Activated CD8-positive, alpha-beta memory T cell treated with anti-CD3 and anti-CD28 coated beads, Interleukin-2, amount 10 ng/mL, durations not matched to agents 7 days and 5 days (primary cell): ENCODE measurements around the gene FRMD4A. TPM values are rescaled to one million over a fixed set of nuclear protein-coding genes. Genes with fewer than 3 reads are reported as not detected.
A peak's percentile ranks its signal among the peaks of the same experiment; 100 is the strongest.

ENCODE experiments used
- ATAC-seq: fragments of 150-1000 bp; cut with Tn5 transposase; one replicate; pipeline ENCODE4 v1.10.0; 2021; ENCODE audit warnings: moderate library complexity
- CTCF ChIA-PET: fragments of 350-600 bp; sonication (Branson Sonifier 250); formaldehyde crosslinking; loops from one replicate; lab custom pipeline; 2021; ENCODE audit warnings: antibody characterized with exemption; lab: Charles Lee
- DNase-seq: peaks from one replicate; pipeline ENCODE4 v3.0.0-alpha.2; 2020
- H3K27ac Mint-ChIP-seq: one replicate; pipeline ENCODE4 v1.8.0; 2021; ENCODE audit warnings: mild to moderate bottlenecking, mixed read lengths
- H3K27me3 Mint-ChIP-seq: one replicate; pipeline ENCODE4 v1.8.0; 2021; ENCODE audit warnings: mixed read lengths
- H3K36me3 Mint-ChIP-seq: one replicate; pipeline ENCODE4 v1.8.0; 2021; ENCODE audit warnings: mild to moderate bottlenecking, mixed read lengths
- H3K4me1 Mint-ChIP-seq: one replicate; pipeline ENCODE4 v1.8.0; 2021; ENCODE audit warnings: mixed read lengths
- H3K4me3 Mint-ChIP-seq: one replicate; pipeline ENCODE4 v1.8.0; 2021; ENCODE audit warnings: mild to moderate bottlenecking, moderate library complexity, mixed read lengths
- H3K9me3 Mint-ChIP-seq: one replicate; pipeline ENCODE4 v1.8.0; 2022; ENCODE audit warnings: low read depth, mixed read lengths
- total RNA-seq, 2 experiments: library from RNA; stranded (reverse); gene quantifications; one replicate each; pipeline ENCODE4 v1.2.3, GENCODE V29; 2021

FRMD4A gene
- total RNA-seq, 2 experiments from 2014 or later: 0.09 to 1.2 TPM

DNA sequence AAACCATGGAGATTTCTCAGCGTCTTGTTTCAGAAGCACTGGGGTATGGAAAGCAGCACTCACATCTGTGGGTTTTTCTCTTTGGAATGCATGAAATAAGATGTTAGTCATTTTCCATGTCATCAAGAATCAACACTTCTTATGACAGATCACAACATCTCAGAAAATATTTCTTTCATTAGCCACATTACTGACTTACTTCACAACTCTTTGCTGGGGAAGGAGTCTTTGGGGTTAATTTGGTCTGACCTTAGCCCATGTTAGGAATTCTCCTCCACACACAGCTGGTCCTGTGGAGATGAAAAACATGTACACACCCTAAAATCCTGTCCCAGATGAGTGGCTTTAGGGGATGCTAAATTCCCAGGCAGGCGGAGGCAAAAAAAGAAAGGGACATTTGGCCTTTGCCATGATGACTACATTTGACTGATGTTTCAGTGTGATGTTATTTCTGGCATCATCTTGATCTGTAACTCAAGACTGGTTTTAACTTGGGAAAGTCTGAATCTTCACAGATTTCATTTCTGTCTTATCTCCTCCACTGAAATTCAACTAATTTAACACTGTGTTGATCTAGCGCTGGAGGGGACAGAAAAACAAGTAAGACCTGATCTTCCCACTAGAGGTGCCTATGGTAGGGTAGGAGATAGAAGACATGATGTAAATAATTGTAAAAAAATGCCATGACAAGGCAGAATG is 380.7 kb downstream of the FRMD4A start:
- Mint-ChIP-seq H3K4me3 (no peak overlapping the region), H3K9me3 (peaks cover 5% of the 10 kb centered on the region), H3K27me3 (peaks cover 4% of the 10 kb centered on the region), H3K36me3 (peaks cover 1% of the 10 kb centered on the region), H3K4me1 (no peaks in the 10 kb centered on the region), H3K27ac (no peak overlapping the region)
- DNase-seq (no peak), ATAC-seq (no peak)
- CTCF ChIA-PET: no interaction called here

GRCh38 chr10:13946209-13946460 is 384.6 kb downstream of the FRMD4A start:
- H3K9me3 Mint-ChIP-seq: peaks cover 2% of the 10 kb centered on the region
- ATAC-seq (no peak), DNase-seq (no peak)
- no peak overlapping the region for H3K27ac Mint-ChIP-seq
- no peak overlapping the region for H3K4me3 Mint-ChIP-seq
- no peaks in the 10 kb centered on the region for H3K36me3 Mint-ChIP-seq
- no peaks in the 10 kb centered on the region for H3K4me1 Mint-ChIP-seq
- CTCF ChIA-PET: no interaction called here
- peaks cover 6% of the 10 kb centered on the region for H3K27me3 Mint-ChIP-seq

GRCh38 chr10:13945390-13946208 is 385.1 kb downstream of the FRMD4A start:
- ATAC-seq (no peak), DNase-seq (no peak)
- Mint-ChIP-seq H3K36me3 (no peaks in the 10 kb centered on the region), H3K27ac (no peak overlapping the region), H3K27me3 (peaks cover 2% of the 10 kb centered on the region), H3K9me3 (no peaks in the 10 kb centered on the region), H3K4me3 (no peak overlapping the region), H3K4me1 (no peaks in the 10 kb centered on the region)
- CTCF ChIA-PET: no interaction called here

DNA sequence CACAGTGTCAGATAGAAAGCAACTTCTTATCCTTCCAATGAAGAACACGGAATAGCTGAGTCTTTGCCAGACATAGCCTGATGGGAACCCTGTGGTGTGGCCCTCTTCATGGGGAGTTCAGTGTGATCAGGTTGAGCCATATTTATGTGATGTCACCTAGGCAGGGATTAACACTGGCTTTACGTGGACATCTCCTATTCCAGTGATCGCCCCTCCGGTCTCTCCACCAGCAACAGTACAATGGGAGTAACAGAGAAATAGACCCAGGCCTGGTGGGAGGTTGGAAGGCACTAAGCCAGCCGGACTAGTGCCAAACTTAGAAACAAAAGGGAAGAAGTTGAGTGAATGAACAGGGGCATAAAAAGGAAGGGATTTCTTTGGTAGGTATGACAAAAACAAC is 385.9 kb downstream of the FRMD4A start:
- ATAC-seq (no peak), DNase-seq (no peak)
- no peak overlapping the region for H3K4me3 Mint-ChIP-seq
- CTCF ChIA-PET: no interaction called here
- H3K36me3 Mint-ChIP-seq: no peaks in the 10 kb centered on the region
- H3K4me1 Mint-ChIP-seq: no peaks in the 10 kb centered on the region
- no peaks in the 10 kb centered on the region for H3K9me3 Mint-ChIP-seq
- peaks cover 2% of the 10 kb centered on the region for H3K27me3 Mint-ChIP-seq
- H3K27ac Mint-ChIP-seq: no peak overlapping the region

DNA sequence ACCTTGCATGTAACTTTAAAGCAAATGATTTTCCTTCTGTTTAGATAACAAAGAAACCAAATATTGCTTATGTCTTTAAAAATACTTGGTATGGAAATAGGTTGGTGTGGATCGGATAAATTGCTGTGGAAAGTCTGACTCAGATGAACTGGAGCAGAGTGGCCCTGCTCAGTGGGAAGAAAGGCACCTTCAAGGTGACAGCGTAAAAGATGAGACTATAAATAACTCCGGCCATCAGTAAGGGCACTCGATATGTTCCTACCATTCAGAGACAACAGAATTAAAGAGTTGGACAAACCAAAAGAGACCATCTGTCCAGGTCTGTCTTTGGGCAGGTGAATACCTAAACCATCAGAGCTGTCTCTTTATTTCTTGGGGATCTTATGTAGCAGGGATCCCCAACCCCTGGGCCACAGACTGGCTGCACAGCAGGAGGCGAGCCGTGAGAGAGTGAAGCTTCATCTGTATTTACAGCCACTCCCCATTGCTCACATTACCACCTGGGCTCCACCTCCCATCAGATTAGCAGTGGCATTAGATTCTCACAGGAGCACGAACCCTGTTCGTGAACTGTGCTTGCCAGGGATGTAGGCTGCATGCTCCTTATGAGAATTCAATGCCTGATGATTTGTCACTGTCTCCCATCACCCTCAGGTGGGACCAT is 386.9 kb downstream of the FRMD4A start:
- H3K27ac Mint-ChIP-seq: no peak overlapping the region
- no peaks in the 10 kb centered on the region for H3K4me1 Mint-ChIP-seq
- H3K27me3 Mint-ChIP-seq: peaks cover 2% of the 10 kb centered on the region
- H3K9me3 Mint-ChIP-seq: no peaks in the 10 kb centered on the region
- no peak overlapping the region for H3K4me3 Mint-ChIP-seq
- no peak for ATAC-seq
- no peak for DNase-seq
- no peaks in the 10 kb centered on the region for H3K36me3 Mint-ChIP-seq
- CTCF ChIA-PET: no interaction called here

- Mint-ChIP-seq H3K27ac (no peak overlapping the region), H3K36me3 (no peaks in the 10 kb centered on the region)
Measured at GRCh38 chr10:13942035-13942434, 388.7 kb downstream of the FRMD4A start.

DNA sequence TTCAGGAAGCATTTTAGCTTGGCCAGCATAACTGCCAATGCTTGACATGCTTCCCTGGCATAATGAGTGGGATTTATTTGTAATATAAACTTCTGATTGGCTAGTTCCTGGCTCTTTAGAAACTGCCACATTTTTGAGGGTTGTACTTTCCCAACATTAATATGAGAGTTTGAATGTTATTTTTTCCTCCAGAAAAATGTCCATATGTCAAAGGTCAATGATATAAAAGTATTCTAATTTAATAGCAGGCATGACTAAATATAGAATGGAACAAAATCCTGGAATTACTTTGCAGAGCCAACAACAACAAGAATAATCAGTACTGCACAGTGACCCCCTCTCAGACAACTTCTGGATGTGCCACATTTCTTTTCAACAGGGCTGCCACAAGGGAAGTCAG is 391.3 kb downstream of the FRMD4A start:
- Mint-ChIP-seq H3K4me1 (no peaks in the 10 kb centered on the region), H3K36me3 (no peaks in the 10 kb centered on the region), H3K4me3 (no peak overlapping the region), H3K27me3 (peaks cover 7% of the 10 kb centered on the region), H3K27ac (no peak overlapping the region), H3K9me3 (no peaks in the 10 kb centered on the region)
- CTCF ChIA-PET: no interaction called here
- DNase-seq (no peak), ATAC-seq (no peak)

More at GRCh38 chr10:13942035-13942434, 388.7 kb downstream of the FRMD4A start:
- CTCF ChIA-PET: no interaction called here
- Mint-ChIP-seq H3K4me1 (no peaks in the 10 kb centered on the region), H3K9me3 (no peaks in the 10 kb centered on the region), H3K4me3 (no peak overlapping the region), H3K27me3 (peaks cover 4% of the 10 kb centered on the region)
- no peak for ATAC-seq
- DNase-seq: no peak

DNA sequence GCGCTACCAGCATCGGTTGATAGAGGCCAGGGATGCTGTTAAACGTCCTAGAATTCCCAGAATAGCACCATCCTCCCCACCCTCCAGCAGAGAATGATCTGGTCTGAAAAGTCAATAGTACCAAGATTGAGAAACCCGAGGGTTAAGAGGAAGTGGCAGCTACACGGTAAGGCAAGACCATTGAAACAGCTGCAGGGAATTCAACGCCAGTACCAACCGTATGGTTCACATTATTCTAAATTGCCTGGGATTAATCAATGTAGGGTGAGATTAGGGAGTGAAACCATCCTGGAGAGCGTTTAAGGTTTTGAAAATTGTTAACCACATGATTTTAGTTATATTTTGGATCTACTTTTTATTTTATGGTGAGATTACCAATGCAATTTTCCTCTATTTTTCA is 391.8 kb downstream of the FRMD4A start:
- Mint-ChIP-seq H3K27ac (no peak overlapping the region), H3K4me3 (no peak overlapping the region), H3K27me3 (peaks cover 7% of the 10 kb centered on the region), H3K9me3 (no peaks in the 10 kb centered on the region), H3K36me3 (no peaks in the 10 kb centered on the region), H3K4me1 (no peaks in the 10 kb centered on the region)
- CTCF ChIA-PET: no interaction called here
- ATAC-seq (no peak), DNase-seq (no peak)

DNA sequence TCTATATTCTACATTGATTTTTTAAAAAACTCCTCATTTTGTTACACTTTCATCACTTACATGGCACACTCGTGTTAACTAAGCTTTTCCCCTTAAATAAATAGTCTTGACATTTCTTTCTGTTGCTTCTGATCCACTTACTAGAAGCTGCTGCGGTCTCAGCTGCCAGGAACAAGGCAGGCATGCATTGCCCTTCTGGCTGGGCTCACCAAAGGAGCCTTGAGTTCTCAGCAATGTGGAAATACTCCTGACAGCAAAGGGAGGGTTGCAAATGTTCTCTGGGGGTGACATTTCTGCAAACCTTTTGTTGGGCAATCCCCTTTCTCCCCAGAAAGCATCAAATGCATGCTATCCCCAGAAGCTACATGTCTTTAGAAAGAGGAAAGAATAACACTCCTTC is 393.9 kb downstream of the FRMD4A start:
- Mint-ChIP-seq H3K9me3 (no peaks in the 10 kb centered on the region), H3K27ac (no peak overlapping the region), H3K27me3 (peaks cover 10% of the 10 kb centered on the region), H3K4me1 (no peaks in the 10 kb centered on the region), H3K4me3 (no peak overlapping the region), H3K36me3 (no peaks in the 10 kb centered on the region)
- ATAC-seq: no peak
- DNase-seq: no peak
- CTCF ChIA-PET: interaction anchor here (0.6 kb wide), 1 partner anchor 533 kb away, joined by 3 read pairs; no protein-coding TSS in a partner anchor

DNA sequence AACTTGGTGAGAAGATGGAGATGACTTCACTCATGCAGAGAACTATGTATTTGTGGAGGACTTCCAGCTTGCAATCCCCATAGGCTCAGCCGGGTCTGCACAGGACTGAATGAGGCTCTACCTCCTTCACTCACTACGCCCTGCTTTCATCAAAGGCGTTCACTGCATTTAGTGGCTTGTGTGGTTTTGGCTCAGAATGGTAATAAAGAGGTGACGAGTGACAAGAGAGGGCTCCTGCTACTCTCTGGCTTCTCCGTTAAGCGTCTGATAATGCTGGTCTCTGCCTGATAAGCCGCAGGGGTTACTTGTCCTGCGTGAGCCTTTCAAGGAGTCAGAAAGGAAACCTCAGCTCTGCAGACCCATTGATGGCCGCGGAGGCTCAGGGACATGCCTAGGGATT is 400.6 kb downstream of the FRMD4A start:
- no peaks in the 10 kb centered on the region for H3K36me3 Mint-ChIP-seq
- peaks cover 11% of the 10 kb centered on the region for H3K27me3 Mint-ChIP-seq
- no peak overlapping the region for H3K27ac Mint-ChIP-seq
- CTCF ChIA-PET: no interaction called here
- H3K4me3 Mint-ChIP-seq: no peak overlapping the region
- H3K4me1 Mint-ChIP-seq: peaks cover 6% of the 10 kb centered on the region
- DNase-seq (peak; percentile 47), ATAC-seq (peak; percentile 53)
- no peaks in the 10 kb centered on the region for H3K9me3 Mint-ChIP-seq

GRCh38 chr10:13928451-13928850 is 402.3 kb downstream of the FRMD4A start:
- Mint-ChIP-seq H3K36me3 (no peaks in the 10 kb centered on the region), H3K4me1 (peaks cover 6% of the 10 kb centered on the region), H3K27me3 (peaks cover 6% of the 10 kb centered on the region), H3K9me3 (no peaks in the 10 kb centered on the region), H3K27ac (no peak overlapping the region), H3K4me3 (no peak overlapping the region)
- no peak for DNase-seq
- ATAC-seq: no peak
- CTCF ChIA-PET: no interaction called here

GRCh38 chr10:13925971-13926780 is 404.5 kb downstream of the FRMD4A start:
- no peaks in the 10 kb centered on the region for H3K36me3 Mint-ChIP-seq
- no peak overlapping the region for H3K27ac Mint-ChIP-seq
- no peak for ATAC-seq
- H3K9me3 Mint-ChIP-seq: no peaks in the 10 kb centered on the region
- H3K4me1 Mint-ChIP-seq: peaks cover 6% of the 10 kb centered on the region
- peaks cover 6% of the 10 kb centered on the region for H3K27me3 Mint-ChIP-seq
- no peak overlapping the region for H3K4me3 Mint-ChIP-seq
- CTCF ChIA-PET: no interaction called here
- no peak for DNase-seq

- CTCF ChIA-PET: no interaction called here
- no peak for ATAC-seq
- H3K36me3 Mint-ChIP-seq: no peaks in the 10 kb centered on the region
Measured at GRCh38 chr10:13924040-13924725, 406.5 kb downstream of the FRMD4A start.

More at GRCh38 chr10:13924040-13924725, 406.5 kb downstream of the FRMD4A start:
- peaks cover 6% of the 10 kb centered on the region for H3K27me3 Mint-ChIP-seq
- no peaks in the 10 kb centered on the region for H3K4me1 Mint-ChIP-seq
- no peak overlapping the region for H3K27ac Mint-ChIP-seq
- no peaks in the 10 kb centered on the region for H3K9me3 Mint-ChIP-seq
- no peak overlapping the region for H3K4me3 Mint-ChIP-seq
- DNase-seq: no peak
